Osteocyte (in vitro differentiated cells): ENCODE results near the gene RPP40. TPM values are rescaled to one million over a fixed set of nuclear protein-coding genes. Genes with fewer than 3 reads are reported as not detected.
A peak's percentile ranks its signal among the peaks of the same experiment; 100 is the strongest.

Experiments
- DNase-seq: peaks from one replicate; pipeline ENCODE4 v3.0.0; 2021; ENCODE audit warnings: mixed read lengths; ENCODE audit not compliant: unreplicated experiment; ENCODE audit errors: extremely low spot score
- H3K27ac Mint-ChIP-seq: one replicate; pipeline ENCODE4 v1.8.0; 2021; ENCODE audit warnings: mild to moderate bottlenecking, mixed read lengths; ENCODE audit not compliant: unreplicated experiment
- H3K27me3 Mint-ChIP-seq: one replicate; pipeline ENCODE4 v1.8.0; 2021; ENCODE audit warnings: mixed read lengths; ENCODE audit not compliant: unreplicated experiment
- H3K36me3 Mint-ChIP-seq: one replicate; pipeline ENCODE4 v1.8.0; 2021; ENCODE audit warnings: mixed read lengths; ENCODE audit not compliant: unreplicated experiment
- H3K4me1 Mint-ChIP-seq: one replicate; pipeline ENCODE4 v1.8.0; 2021; ENCODE audit warnings: mixed read lengths; ENCODE audit not compliant: unreplicated experiment
- H3K4me3 Mint-ChIP-seq: one replicate; pipeline ENCODE4 v1.8.0; 2021; ENCODE audit warnings: mild to moderate bottlenecking, moderate library complexity, mixed read lengths; ENCODE audit not compliant: unreplicated experiment
- H3K9me3 Mint-ChIP-seq: one replicate; pipeline ENCODE4 v1.8.0; 2021; ENCODE audit warnings: mixed read lengths; ENCODE audit not compliant: unreplicated experiment
- total RNA-seq: library from RNA; stranded (reverse); gene quantifications from 2 replicates; pipeline ENCODE4 v1.2.1, GENCODE V29; 2021
- TF ChIP-seq, protein P1 (sequence below): fragments of 200-600 bp; sonication (generic); IDR thresholded peaks from 2 replicates; pipeline ENCODE4 v1.5.0; 2021; ENCODE audit warnings: antibody characterized with exemption, mild to moderate bottlenecking, moderate library complexity

Gene RPP40
- total RNA-seq, 1 donor from 2014 or later = 5.6 TPM

GRCh38 chr6:4973415-4973814 is 30.4 kb downstream of the RPP40 start:
- H3K9me3 Mint-ChIP-seq = peaks cover 3% of the 10 kb centered on the region
- no peaks in the 10 kb centered on the region for H3K36me3 Mint-ChIP-seq
- TF ChIP-seq, protein P1, sequence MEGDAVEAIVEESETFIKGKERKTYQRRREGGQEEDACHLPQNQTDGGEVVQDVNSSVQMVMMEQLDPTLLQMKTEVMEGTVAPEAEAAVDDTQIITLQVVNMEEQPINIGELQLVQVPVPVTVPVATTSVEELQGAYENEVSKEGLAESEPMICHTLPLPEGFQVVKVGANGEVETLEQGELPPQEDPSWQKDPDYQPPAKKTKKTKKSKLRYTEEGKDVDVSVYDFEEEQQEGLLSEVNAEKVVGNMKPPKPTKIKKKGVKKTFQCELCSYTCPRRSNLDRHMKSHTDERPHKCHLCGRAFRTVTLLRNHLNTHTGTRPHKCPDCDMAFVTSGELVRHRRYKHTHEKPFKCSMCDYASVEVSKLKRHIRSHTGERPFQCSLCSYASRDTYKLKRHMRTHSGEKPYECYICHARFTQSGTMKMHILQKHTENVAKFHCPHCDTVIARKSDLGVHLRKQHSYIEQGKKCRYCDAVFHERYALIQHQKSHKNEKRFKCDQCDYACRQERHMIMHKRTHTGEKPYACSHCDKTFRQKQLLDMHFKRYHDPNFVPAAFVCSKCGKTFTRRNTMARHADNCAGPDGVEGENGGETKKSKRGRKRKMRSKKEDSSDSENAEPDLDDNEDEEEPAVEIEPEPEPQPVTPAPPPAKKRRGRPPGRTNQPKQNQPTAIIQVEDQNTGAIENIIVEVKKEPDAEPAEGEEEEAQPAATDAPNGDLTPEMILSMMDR = no peak
- no peak overlapping the region for H3K4me3 Mint-ChIP-seq
- peak overlapping the region; percentile 76 for H3K27ac Mint-ChIP-seq
- no peak for DNase-seq
- peaks cover 5% of the 10 kb centered on the region for H3K27me3 Mint-ChIP-seq
- peaks cover 20% of the 10 kb centered on the region for H3K4me1 Mint-ChIP-seq

DNA sequence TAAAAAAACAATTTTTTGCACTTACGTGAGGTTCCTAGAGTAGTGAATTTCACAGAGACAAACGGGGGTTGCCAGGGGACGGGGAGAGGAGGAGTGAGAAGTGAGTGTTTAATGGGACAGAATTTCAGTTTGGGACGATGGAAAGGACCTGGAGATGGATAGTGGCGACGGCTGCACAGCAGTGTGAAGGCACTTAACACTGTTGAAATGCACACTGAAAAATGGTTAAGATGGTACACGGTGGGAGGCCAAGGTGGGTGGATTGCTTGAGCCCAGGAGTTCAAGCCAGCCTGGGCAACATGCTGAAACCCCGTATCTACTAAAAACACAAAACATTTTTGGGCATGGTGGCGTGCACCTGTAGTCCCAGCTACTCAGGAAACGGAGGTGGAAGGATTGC is 31.4 kb downstream of the RPP40 start:
- Mint-ChIP-seq H3K36me3 (no peaks in the 10 kb centered on the region), H3K4me3 (no peak overlapping the region), H3K4me1 (peaks cover 20% of the 10 kb centered on the region), H3K9me3 (peaks cover 3% of the 10 kb centered on the region), H3K27ac (no peak overlapping the region), H3K27me3 (peaks cover 5% of the 10 kb centered on the region)
- peak; percentile 57 for DNase-seq
- TF ChIP-seq, protein P1 = no peak

- H3K27ac Mint-ChIP-seq = no peak overlapping the region
- peak; percentile 63 for DNase-seq
Measured at GRCh38 chr6:4971851-4972250, 32.0 kb downstream of the RPP40 start.

GRCh38 chr6:4970739-4971395 is 33.0 kb downstream of the RPP40 start:
- no peak overlapping the region for H3K27ac Mint-ChIP-seq

More at GRCh38 chr6:4971851-4972250, 32.0 kb downstream of the RPP40 start:
- peaks cover 20% of the 10 kb centered on the region for H3K4me1 Mint-ChIP-seq
- TF ChIP-seq, protein P1 = no peak
- peaks cover 3% of the 10 kb centered on the region for H3K9me3 Mint-ChIP-seq
- H3K27me3 Mint-ChIP-seq = peaks cover 3% of the 10 kb centered on the region
- H3K36me3 Mint-ChIP-seq = no peaks in the 10 kb centered on the region
- no peak overlapping the region for H3K4me3 Mint-ChIP-seq

GRCh38 chr6:4969609-4970285 is 34.1 kb downstream of the RPP40 start:
- H3K4me1 Mint-ChIP-seq = peaks cover 18% of the 10 kb centered on the region
- H3K4me3 Mint-ChIP-seq = no peak overlapping the region
- no peaks in the 10 kb centered on the region for H3K9me3 Mint-ChIP-seq
- no peaks in the 10 kb centered on the region for H3K36me3 Mint-ChIP-seq
- TF ChIP-seq, protein P1 = no peak
- H3K27ac Mint-ChIP-seq = no peak overlapping the region
- peaks cover 3% of the 10 kb centered on the region for H3K27me3 Mint-ChIP-seq
- DNase-seq = peak; percentile 36

More at GRCh38 chr6:4970739-4971395, 33.0 kb downstream of the RPP40 start:
- Mint-ChIP-seq H3K27me3 (peaks cover 3% of the 10 kb centered on the region), H3K9me3 (no peaks in the 10 kb centered on the region), H3K4me3 (no peak overlapping the region), H3K4me1 (peaks cover 20% of the 10 kb centered on the region), H3K36me3 (no peaks in the 10 kb centered on the region)
- DNase-seq = peak; percentile 49
- TF ChIP-seq, protein P1 = no peak
